Neural cell (in vitro differentiated cells): ENCODE results near the gene MAPK1IP1L.

Experiments used
- CTCF ChIP-seq: fragments of 450-650 bp; IDR thresholded peaks from 2 replicates; pipeline ENCODE4 v1.5.1; 2014; ENCODE audit warnings: antibody characterized with exemption, mild to moderate bottlenecking, moderate library complexity; ENCODE audit not compliant: poor library complexity, severe bottlenecking
- EP300 ChIP-seq: fragments of 450-650 bp; conservative IDR thresholded peaks from 2 replicates; pipeline ENCODE4 v1.6.1; 2014; ENCODE audit warnings: antibody characterized with exemption, mild to moderate bottlenecking, moderate library complexity; ENCODE audit not compliant: poor library complexity, severe bottlenecking
- EZH2 ChIP-seq: fragments of 200-600, 300-800 bp; shearing (Covaris generic), sonication (generic); IDR thresholded peaks from 2 replicates; pipeline ENCODE4 v1.6.1; 2014; ENCODE audit warnings: antibody characterized with exemption, low read length, borderline replicate concordance, mild to moderate bottlenecking; ENCODE audit not compliant: insufficient read depth, poor library complexity, severe bottlenecking
- POLR2AphosphoS5 ChIP-seq: IDR thresholded peaks from 2 replicates; pipeline ENCODE4 v1.6.1; 2012
- REST ChIP-seq: IDR thresholded peaks from 2 replicates; pipeline ENCODE4 v1.6.1; 2012; ENCODE audit warnings: borderline replicate concordance
- SMC3 ChIP-seq: fragments of 450-650 bp; conservative IDR thresholded peaks from 2 replicates; pipeline ENCODE4 v1.6.1; 2014; ENCODE audit warnings: antibody characterized with exemption, mild to moderate bottlenecking, moderate library complexity; ENCODE audit not compliant: poor library complexity
- TAF1 ChIP-seq: IDR thresholded peaks from 2 replicates; pipeline ENCODE4 v1.6.1; 2012; ENCODE audit warnings: low read depth

- no peak for TF ChIP-seq CTCF
- TF ChIP-seq EP300 = no peak
- no peak for TF ChIP-seq EZH2
- TF ChIP-seq POLR2AphosphoS5 = no peak
- TF ChIP-seq REST = no peak
- TF ChIP-seq TAF1 = no peak
- TF ChIP-seq SMC3 = no peak
Measured at GRCh38 chr14:55057919-55058318, 6.5 kb downstream of the MAPK1IP1L start.
